ENCODE results near the gene PRKAG2. TPM values are rescaled to one million over a fixed set of nuclear protein-coding genes. Genes with fewer than 3 reads are reported as not detected.

PRKAG2 gene
- total RNA-seq, 2 experiments from 2014 or later, result 23.5 to 25.6 TPM

- ChIA-PET POLR2A (no interaction called here), CTCF (no interaction called here)
Observed at GRCh38 chr7:151711435-151711872, 165.5 kb downstream of the PRKAG2 start.

GRCh38 chr7:151710646-151711434 lies 166.1 kb downstream of the PRKAG2 start:
- H3K36me3 Mint-ChIP-seq, result no peaks in the 10 kb centered on the region
- H3K27me3 Mint-ChIP-seq, result no peaks in the 10 kb centered on the region
- no peak overlapping the region for H3K4me3 Mint-ChIP-seq
- ChIA-PET CTCF (no interaction called here), POLR2A (no interaction called here)
- intact Hi-C loops (cut with micrococcal nuclease), result no loop called here
- no peak overlapping the region for H3K27ac Mint-ChIP-seq
- peaks cover 4% of the 10 kb centered on the region for H3K4me1 Mint-ChIP-seq (ENCODE audit: low read depth)
- no peaks in the 10 kb centered on the region for H3K9me3 Mint-ChIP-seq
- DNase-seq, result no peak

More at GRCh38 chr7:151711435-151711872, 165.5 kb downstream of the PRKAG2 start:
- Mint-ChIP-seq H3K4me3 (no peak overlapping the region), H3K9me3 (no peaks in the 10 kb centered on the region), H3K4me1 (ENCODE audit: low read depth) (peaks cover 4% of the 10 kb centered on the region), H3K27me3 (no peaks in the 10 kb centered on the region), H3K27ac (no peak overlapping the region), H3K36me3 (no peaks in the 10 kb centered on the region)
- no peak for DNase-seq
- intact Hi-C loops (cut with micrococcal nuclease), result no loop called here

GRCh38 chr7:151710121-151710640 lies 166.7 kb downstream of the PRKAG2 start:
- H3K27me3 Mint-ChIP-seq, result no peaks in the 10 kb centered on the region
- H3K9me3 Mint-ChIP-seq, result no peaks in the 10 kb centered on the region
- H3K27ac Mint-ChIP-seq, result no peak overlapping the region
- peaks cover 7% of the 10 kb centered on the region for H3K4me1 Mint-ChIP-seq (ENCODE audit: low read depth)
- no peak for DNase-seq
- CTCF ChIA-PET, result no interaction called here
- POLR2A ChIA-PET, result no interaction called here
- no peaks in the 10 kb centered on the region for H3K36me3 Mint-ChIP-seq
- no peak overlapping the region for H3K4me3 Mint-ChIP-seq
- intact Hi-C loops (cut with micrococcal nuclease), result no loop called here

- POLR2A ChIA-PET, result no interaction called here
- no peak for DNase-seq
- Mint-ChIP-seq H3K9me3 (no peaks in the 10 kb centered on the region), H3K36me3 (no peaks in the 10 kb centered on the region), H3K27ac (no peak overlapping the region), H3K4me1 (ENCODE audit: low read depth) (peaks cover 7% of the 10 kb centered on the region), H3K27me3 (no peaks in the 10 kb centered on the region), H3K4me3 (no peak overlapping the region)
- CTCF ChIA-PET, result no interaction called here
- intact Hi-C loops (cut with micrococcal nuclease), result no loop called here
Observed at GRCh38 chr7:151709141-151710038, 167.5 kb downstream of the PRKAG2 start.

GRCh38 chr7:151708610-151709009 lies 168.3 kb downstream of the PRKAG2 start:
- Mint-ChIP-seq H3K4me3 (no peak overlapping the region), H3K4me1 (ENCODE audit: low read depth) (peaks cover 7% of the 10 kb centered on the region), H3K9me3 (no peaks in the 10 kb centered on the region), H3K27ac (no peak overlapping the region), H3K27me3 (no peaks in the 10 kb centered on the region), H3K36me3 (no peaks in the 10 kb centered on the region)
- ChIA-PET CTCF (no interaction called here), POLR2A (no interaction called here)
- intact Hi-C loops (cut with micrococcal nuclease), result no loop called here
- DNase-seq, result no peak

GRCh38 chr7:151707757-151708156 lies 169.2 kb downstream of the PRKAG2 start:
- CTCF ChIA-PET, result no interaction called here
- POLR2A ChIA-PET, result no interaction called here
- no peaks in the 10 kb centered on the region for H3K27me3 Mint-ChIP-seq
- no peak for DNase-seq
- H3K4me1 Mint-ChIP-seq (ENCODE audit: low read depth), result peaks cover 7% of the 10 kb centered on the region
- H3K4me3 Mint-ChIP-seq, result no peak overlapping the region
- no peaks in the 10 kb centered on the region for H3K36me3 Mint-ChIP-seq
- no peak overlapping the region for H3K27ac Mint-ChIP-seq
- intact Hi-C loops (cut with micrococcal nuclease), result no loop called here
- H3K9me3 Mint-ChIP-seq, result no peaks in the 10 kb centered on the region

- Mint-ChIP-seq H3K27ac (no peak overlapping the region), H3K27me3 (no peaks in the 10 kb centered on the region), H3K36me3 (peaks cover 1% of the 10 kb centered on the region), H3K4me1 (ENCODE audit: low read depth) (peaks cover 3% of the 10 kb centered on the region), H3K4me3 (no peak overlapping the region), H3K9me3 (no peaks in the 10 kb centered on the region)
- POLR2A ChIA-PET, result no interaction called here
- CTCF ChIA-PET, result interaction anchor here (1.1 kb wide), 1 partner anchor 21 kb away, joined by 3 read pairs; no protein-coding TSS in a partner anchor
- intact Hi-C loops (cut with micrococcal nuclease), result no loop called here
- DNase-seq, result no peak
Observed at GRCh38 chr7:151707105-151707469, 169.8 kb downstream of the PRKAG2 start.

GRCh38 chr7:151706277-151707104 lies 170.4 kb downstream of the PRKAG2 start:
- DNase-seq, result no peak
- ChIA-PET CTCF (interaction anchor here (1.1 kb wide), 1 partner anchor 20 kb away, joined by 3 read pairs; no protein-coding TSS in a partner anchor), POLR2A (no interaction called here)
- no peak overlapping the region for H3K4me3 Mint-ChIP-seq
- H3K4me1 Mint-ChIP-seq (ENCODE audit: low read depth), result peaks cover 2% of the 10 kb centered on the region
- no peaks in the 10 kb centered on the region for H3K27me3 Mint-ChIP-seq
- H3K9me3 Mint-ChIP-seq, result no peaks in the 10 kb centered on the region
- peaks cover 1% of the 10 kb centered on the region for H3K36me3 Mint-ChIP-seq
- no peak overlapping the region for H3K27ac Mint-ChIP-seq
- intact Hi-C loops (cut with micrococcal nuclease), result no loop called here

- peak; percentile 35 for DNase-seq
- POLR2A ChIA-PET, result no interaction called here
Observed at GRCh38 chr7:151705636-151706276, 171.2 kb downstream of the PRKAG2 start.

GRCh38 chr7:151704960-151705635 lies 171.8 kb downstream of the PRKAG2 start:
- Mint-ChIP-seq H3K4me3 (no peak overlapping the region), H3K27ac (no peak overlapping the region), H3K36me3 (peaks cover 1% of the 10 kb centered on the region), H3K27me3 (no peaks in the 10 kb centered on the region), H3K4me1 (ENCODE audit: low read depth) (peaks cover 2% of the 10 kb centered on the region), H3K9me3 (no peaks in the 10 kb centered on the region)
- ChIA-PET CTCF (no interaction called here), POLR2A (no interaction called here)
- intact Hi-C loops (cut with micrococcal nuclease), result loop anchor here (1.0 kb wide), 1 partner anchor 79 kb away; no protein-coding TSS in a partner anchor
- DNase-seq, result no peak

More at GRCh38 chr7:151705636-151706276, 171.2 kb downstream of the PRKAG2 start:
- Mint-ChIP-seq H3K27ac (no peak overlapping the region), H3K27me3 (no peaks in the 10 kb centered on the region), H3K36me3 (peaks cover 1% of the 10 kb centered on the region), H3K4me1 (ENCODE audit: low read depth) (peaks cover 2% of the 10 kb centered on the region), H3K9me3 (no peaks in the 10 kb centered on the region), H3K4me3 (no peak overlapping the region)
- CTCF ChIA-PET, result no interaction called here
- intact Hi-C loops (cut with micrococcal nuclease), result loop anchor here (1.0 kb wide), 1 partner anchor 79 kb away; no protein-coding TSS in a partner anchor

GRCh38 chr7:151704299-151704959 lies 172.5 kb downstream of the PRKAG2 start:
- no peaks in the 10 kb centered on the region for H3K27me3 Mint-ChIP-seq
- intact Hi-C loops (cut with micrococcal nuclease), result no loop called here
- peaks cover 2% of the 10 kb centered on the region for H3K4me1 Mint-ChIP-seq (ENCODE audit: low read depth)
- no peak overlapping the region for H3K27ac Mint-ChIP-seq
- CTCF ChIA-PET, result no interaction called here
- POLR2A ChIA-PET, result no interaction called here
- H3K4me3 Mint-ChIP-seq, result no peak overlapping the region
- H3K36me3 Mint-ChIP-seq, result peaks cover 1% of the 10 kb centered on the region
- no peak for DNase-seq
- no peaks in the 10 kb centered on the region for H3K9me3 Mint-ChIP-seq

Data from activated CD4-positive, alpha-beta memory T cell treated with anti-CD3 and anti-CD28 coated beads for 36 hours (primary cell).